ENCODE data around the gene ASTN2. TPM values are rescaled to one million over a fixed set of nuclear protein-coding genes. Genes with fewer than 3 reads are reported as not detected.

Gene ASTN2
- total RNA-seq, 4 donors from 2014 or later = 0.94 to 5.6 (median 3.7) TPM

- no peak overlapping the region for H3K4me3 ChIP-seq (replicated peaks in 1 of 3)
- H3K27me3 ChIP-seq = no peaks in the 10 kb centered on the region
- 87 to 91% methylated on average over 1 of the region's 1 CpG for WGBS, 2 donors
- H3K36me3 ChIP-seq = no peaks in the 10 kb centered on the region
- no peaks in the 10 kb centered on the region for H3K4me1 ChIP-seq
- TF ChIP-seq POLR2A (IDR thresholded peaks at IDR 0.05) (no peak), CTCF (IDR thresholded peaks at IDR 0.05) (no peak)
- no peak for DNase-seq
- H3K27ac ChIP-seq = no peak overlapping the region
- no peaks in the 10 kb centered on the region for H3K9me3 ChIP-seq
- intact Hi-C loops (cut with DNase I) = no loop called here
These were observed 978.7 kb downstream of the ASTN2 start for GRCh38 chr9:116436121-116436520.

GRCh38 chr9:116435706-116436105 is 979.2 kb downstream of the ASTN2 start:
- TF ChIP-seq POLR2A (IDR thresholded peaks at IDR 0.05) = no peak
- no peak for TF ChIP-seq CTCF (IDR thresholded peaks at IDR 0.05)
- Histone ChIP-seq H3K4me3 (replicated peaks in 1 of 3) (no peak overlapping the region), H3K27me3 (no peaks in the 10 kb centered on the region), H3K36me3 (no peaks in the 10 kb centered on the region), H3K9me3 (no peaks in the 10 kb centered on the region), H3K27ac (no peak overlapping the region), H3K4me1 (no peaks in the 10 kb centered on the region)
- WGBS, 2 donors = 52 to 60% methylated on average over 4 of the region's 4 CpGs
- no peak for DNase-seq
- intact Hi-C loops (cut with DNase I) = no loop called here

GRCh38 chr9:116434314-116434713 is 980.5 kb downstream of the ASTN2 start:
- Histone ChIP-seq H3K27me3 (no peaks in the 10 kb centered on the region), H3K4me1 (no peaks in the 10 kb centered on the region), H3K4me3 (replicated peaks in 1 of 3) (no peak overlapping the region), H3K27ac (no peak overlapping the region), H3K36me3 (no peaks in the 10 kb centered on the region), H3K9me3 (no peaks in the 10 kb centered on the region)
- intact Hi-C loops (cut with DNase I) = no loop called here
- no peak for TF ChIP-seq CTCF (IDR thresholded peaks at IDR 0.05)
- TF ChIP-seq POLR2A (IDR thresholded peaks at IDR 0.05) = no peak
- WGBS, 2 donors = 86 to 90% methylated on average over 4 of the region's 4 CpGs
- DNase-seq = no peak

- Histone ChIP-seq H3K4me1 (no peaks in the 10 kb centered on the region), H3K36me3 (no peaks in the 10 kb centered on the region), H3K4me3 (replicated peaks in 1 of 3) (no peak overlapping the region), H3K27ac (no peak overlapping the region), H3K9me3 (no peaks in the 10 kb centered on the region), H3K27me3 (no peaks in the 10 kb centered on the region)
- 93 to 97% methylated on average over 1 of the region's 1 CpG for WGBS, 2 donors
- intact Hi-C loops (cut with DNase I) = no loop called here
- TF ChIP-seq POLR2A (IDR thresholded peaks at IDR 0.05) (no peak), CTCF (IDR thresholded peaks at IDR 0.05) (no peak)
- DNase-seq = no peak
These were observed 982.8 kb downstream of the ASTN2 start for GRCh38 chr9:116432051-116432450.

- no peaks in the 10 kb centered on the region for H3K9me3 ChIP-seq
- H3K36me3 ChIP-seq = no peaks in the 10 kb centered on the region
- 79 to 81% methylated on average over 3 of the region's 3 CpGs for WGBS, 2 donors
- H3K4me1 ChIP-seq = no peaks in the 10 kb centered on the region
- no peak for TF ChIP-seq POLR2A (IDR thresholded peaks at IDR 0.05)
- TF ChIP-seq CTCF (IDR thresholded peaks at IDR 0.05) = no peak
- intact Hi-C loops (cut with DNase I) = no loop called here
- H3K27ac ChIP-seq = no peak overlapping the region
- no peak for DNase-seq
- no peak overlapping the region for H3K4me3 ChIP-seq (replicated peaks in 1 of 3)
- no peaks in the 10 kb centered on the region for H3K27me3 ChIP-seq
These were observed 984.0 kb downstream of the ASTN2 start for GRCh38 chr9:116430849-116431248.

Measured in thyroid gland (tissue), 4 donors.